ENCODE results near the gene CTNNA2.

Gene CTNNA2

GRCh38 chr2:80568011-80568410 is 1055.2 kb downstream of the CTNNA2 start:
- DNase-seq: no peak
- in situ Hi-C loops (cut with MboI; ENCODE audit: low pct_unique_long_range_greater_than_20kb, low sequenced_read_pairs): no loop called here

GRCh38 chr2:80573167-80573566 is 1060.3 kb downstream of the CTNNA2 start:
- DNase-seq: no peak
- in situ Hi-C loops (cut with MboI; ENCODE audit: low pct_unique_long_range_greater_than_20kb, low sequenced_read_pairs): no loop called here

GRCh38 chr2:80573950-80574349 is 1061.1 kb downstream of the CTNNA2 start:
- no peak for DNase-seq
- in situ Hi-C loops (cut with MboI; ENCODE audit: low pct_unique_long_range_greater_than_20kb, low sequenced_read_pairs): no loop called here

DNA sequence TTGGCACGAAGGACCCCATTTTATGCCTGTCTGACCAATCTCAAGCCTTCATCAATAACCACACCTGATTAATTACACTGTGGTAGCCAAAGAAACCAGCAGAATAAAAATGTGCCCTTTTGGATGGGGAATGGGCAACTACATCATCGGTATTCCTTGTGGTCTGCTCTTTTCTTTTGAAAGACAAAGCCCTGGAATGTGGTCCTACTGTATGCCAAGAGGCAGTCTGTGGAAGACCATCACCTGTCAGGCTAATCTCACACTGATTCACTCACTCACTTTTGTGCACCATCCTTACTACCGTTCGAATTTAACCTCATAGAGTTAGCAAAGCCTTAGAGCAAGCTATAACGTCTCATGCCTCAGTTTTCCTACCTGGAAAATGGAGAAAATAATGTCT is 1066.9 kb downstream of the CTNNA2 start:
- no peak for DNase-seq
- in situ Hi-C loops (cut with MboI; ENCODE audit: low pct_unique_long_range_greater_than_20kb, low sequenced_read_pairs): no loop called here

GRCh38 chr2:80591233-80591632 is 1078.4 kb downstream of the CTNNA2 start:
- in situ Hi-C loops (cut with MboI; ENCODE audit: low pct_unique_long_range_greater_than_20kb, low sequenced_read_pairs): no loop called here
- no peak for DNase-seq

- in situ Hi-C loops (cut with MboI; ENCODE audit: low pct_unique_long_range_greater_than_20kb, low sequenced_read_pairs): no loop called here
These were observed 1079.3 kb downstream of the CTNNA2 start for GRCh38 chr2:80592106-80592505.

DNA sequence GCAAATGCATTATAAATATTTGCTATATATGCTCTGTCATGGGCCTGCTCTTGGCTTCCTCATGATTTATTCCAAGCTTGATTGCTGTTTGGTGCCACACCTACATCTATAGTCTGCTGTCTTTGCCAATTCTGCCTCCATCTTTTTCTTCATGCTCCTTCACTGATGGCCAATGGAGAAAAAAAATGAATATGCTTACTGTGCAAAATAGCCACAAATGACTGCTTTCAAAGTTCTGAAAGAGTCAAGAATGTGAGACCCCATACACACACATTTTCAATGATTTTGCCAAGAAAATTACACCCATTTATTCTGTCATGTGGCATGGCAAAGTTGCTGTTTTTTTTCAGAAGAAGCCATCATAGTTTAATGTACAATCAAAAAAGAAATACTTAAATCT is 1097.3 kb downstream of the CTNNA2 start:
- in situ Hi-C loops (cut with MboI; ENCODE audit: low pct_unique_long_range_greater_than_20kb, low sequenced_read_pairs): no loop called here
- no peak for DNase-seq

More at GRCh38 chr2:80592106-80592505, 1079.3 kb downstream of the CTNNA2 start:
- no peak for DNase-seq

DNA sequence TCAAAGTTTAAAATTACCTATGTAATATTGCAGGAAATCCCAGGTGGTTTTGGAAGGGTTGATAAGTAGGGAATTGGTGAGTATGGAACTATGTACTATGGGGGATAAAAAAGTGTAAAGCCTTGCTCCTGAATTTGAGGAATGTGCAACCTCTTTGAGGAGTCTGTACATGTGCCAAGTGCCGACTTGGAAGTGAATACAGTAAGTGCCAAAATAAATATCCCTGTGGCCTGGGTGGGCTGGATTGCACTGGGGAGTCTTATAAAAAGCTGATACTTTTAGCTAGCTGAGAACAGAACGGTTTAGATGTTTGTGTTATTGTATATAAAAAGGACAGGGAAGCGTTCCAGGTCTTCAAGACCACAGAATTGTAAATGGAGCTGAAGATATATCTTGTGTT is 1108.8 kb downstream of the CTNNA2 start:
- DNase-seq: no peak

DNA sequence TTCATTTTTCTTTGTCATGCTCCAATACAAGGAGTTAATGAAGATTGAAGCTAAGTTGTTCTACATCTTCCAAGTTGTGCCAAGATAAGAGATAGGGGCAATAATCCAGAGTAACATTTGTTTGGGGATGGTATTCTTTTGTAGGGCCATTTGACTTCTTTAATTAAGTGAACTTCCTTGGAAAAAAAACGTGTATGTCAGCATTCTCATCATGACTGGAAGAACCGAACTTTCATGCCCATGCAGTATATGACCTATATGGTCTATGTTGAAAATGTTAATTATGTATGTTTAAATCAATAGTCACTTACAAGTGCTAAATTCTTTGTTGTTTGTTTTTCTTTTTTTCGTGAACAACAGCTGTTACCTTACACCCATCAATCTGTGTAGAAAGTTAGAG is 1111.2 kb downstream of the CTNNA2 start:
- in situ Hi-C loops (cut with MboI; ENCODE audit: low pct_unique_long_range_greater_than_20kb, low sequenced_read_pairs): no loop called here
- no peak for DNase-seq

More for the DNA sequence above, 1108.8 kb downstream of the CTNNA2 start:
- in situ Hi-C loops (cut with MboI; ENCODE audit: low pct_unique_long_range_greater_than_20kb, low sequenced_read_pairs): no loop called here

GRCh38 chr2:80634590-80634989 is 1121.7 kb downstream of the CTNNA2 start:
- DNase-seq: no peak
- in situ Hi-C loops (cut with MboI; ENCODE audit: low pct_unique_long_range_greater_than_20kb, low sequenced_read_pairs): no loop called here

GRCh38 chr2:80638783-80639182 is 1125.9 kb downstream of the CTNNA2 start:
- DNase-seq: no peak
- in situ Hi-C loops (cut with MboI; ENCODE audit: low pct_unique_long_range_greater_than_20kb, low sequenced_read_pairs): no loop called here

- in situ Hi-C loops (cut with MboI; ENCODE audit: low pct_unique_long_range_greater_than_20kb, low sequenced_read_pairs): no loop called here
- DNase-seq: no peak
These were observed 1129.6 kb downstream of the CTNNA2 start for GRCh38 chr2:80642465-80642864.

- in situ Hi-C loops (cut with MboI; ENCODE audit: low pct_unique_long_range_greater_than_20kb, low sequenced_read_pairs): no loop called here
- no peak for DNase-seq
These were observed 1130.7 kb downstream of the CTNNA2 start for GRCh38 chr2:80643598-80643997.

DNA sequence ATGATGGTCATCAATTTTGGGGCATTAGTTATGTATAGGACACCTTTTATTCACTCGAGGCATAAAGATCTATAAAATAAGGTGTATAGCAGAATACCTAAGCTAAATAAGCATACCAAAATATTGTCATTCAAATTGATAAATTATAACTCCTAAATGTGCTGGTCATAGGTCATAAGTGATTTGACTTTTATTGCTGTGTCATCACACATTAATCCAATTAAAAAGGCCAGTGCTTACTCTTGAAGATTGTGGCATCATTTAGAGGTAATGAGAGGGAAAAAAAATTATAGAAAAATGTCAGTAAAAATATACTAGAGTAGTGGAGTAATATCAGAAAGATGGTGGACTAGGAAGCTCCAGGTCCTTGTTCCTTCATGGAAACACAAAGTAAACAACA is 1138.6 kb downstream of the CTNNA2 start:
- no peak for DNase-seq
- in situ Hi-C loops (cut with MboI; ENCODE audit: low pct_unique_long_range_greater_than_20kb, low sequenced_read_pairs): no loop called here

DNA sequence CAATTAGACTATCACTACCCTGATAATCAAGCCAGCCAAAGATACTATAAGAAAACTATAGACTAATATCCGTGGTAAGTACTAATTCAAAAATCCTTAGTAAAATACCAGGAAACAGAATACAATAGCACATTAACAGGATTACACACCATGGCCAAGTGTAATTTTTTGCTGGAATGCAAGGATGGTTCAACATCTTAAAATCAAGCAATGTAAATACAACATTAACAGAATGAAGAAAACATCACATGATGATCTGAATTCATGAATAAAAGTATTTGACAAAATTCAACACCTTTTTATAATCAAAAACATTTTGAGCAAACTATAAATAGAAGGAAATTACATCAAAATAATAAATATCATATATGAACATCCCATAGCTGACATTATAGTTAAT is 1142.4 kb downstream of the CTNNA2 start:
- DNase-seq: no peak
- in situ Hi-C loops (cut with MboI; ENCODE audit: low pct_unique_long_range_greater_than_20kb, low sequenced_read_pairs): no loop called here

DNA sequence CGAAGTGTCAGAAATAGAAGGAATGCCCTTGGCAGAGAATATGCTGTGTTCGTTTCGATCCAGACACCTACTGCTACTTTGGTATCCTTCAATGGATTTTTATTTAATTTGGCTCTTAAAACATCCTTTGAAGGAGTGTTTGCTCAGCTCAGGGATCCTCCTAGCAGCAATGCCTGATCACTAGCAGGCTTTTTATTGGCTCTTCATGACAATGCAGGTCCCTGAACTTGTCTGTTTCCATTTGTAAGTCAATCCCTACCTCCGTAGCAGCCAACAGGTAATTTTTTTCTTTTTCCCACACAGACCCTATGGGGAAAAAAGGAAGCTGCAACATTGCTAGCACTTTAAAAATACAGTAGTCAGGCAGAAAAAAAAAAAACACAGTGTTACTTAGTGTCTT is 1157.9 kb downstream of the CTNNA2 start:
- in situ Hi-C loops (cut with MboI; ENCODE audit: low pct_unique_long_range_greater_than_20kb, low sequenced_read_pairs): no loop called here
- no peak for DNase-seq

DNA sequence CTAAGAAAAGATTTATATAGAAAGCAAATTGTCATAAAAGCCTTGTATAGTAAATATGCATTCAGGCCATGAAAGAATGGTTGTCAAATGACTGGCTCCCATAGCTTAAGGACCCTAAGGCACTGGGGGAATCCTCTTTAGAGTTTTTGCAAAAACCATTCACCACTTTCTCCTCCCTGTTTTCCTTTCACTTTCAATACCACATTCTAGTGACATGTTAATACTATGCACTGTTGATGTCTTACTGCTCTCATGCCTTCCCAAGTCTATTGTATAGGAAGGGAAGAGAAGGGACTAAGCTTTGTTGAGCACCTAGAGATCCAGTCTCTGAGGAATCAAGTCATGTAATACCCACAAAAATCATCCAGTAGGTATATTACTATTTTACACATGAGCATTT is 1174.7 kb downstream of the CTNNA2 start:
- in situ Hi-C loops (cut with MboI; ENCODE audit: low pct_unique_long_range_greater_than_20kb, low sequenced_read_pairs): no loop called here
- no peak for DNase-seq

DNA sequence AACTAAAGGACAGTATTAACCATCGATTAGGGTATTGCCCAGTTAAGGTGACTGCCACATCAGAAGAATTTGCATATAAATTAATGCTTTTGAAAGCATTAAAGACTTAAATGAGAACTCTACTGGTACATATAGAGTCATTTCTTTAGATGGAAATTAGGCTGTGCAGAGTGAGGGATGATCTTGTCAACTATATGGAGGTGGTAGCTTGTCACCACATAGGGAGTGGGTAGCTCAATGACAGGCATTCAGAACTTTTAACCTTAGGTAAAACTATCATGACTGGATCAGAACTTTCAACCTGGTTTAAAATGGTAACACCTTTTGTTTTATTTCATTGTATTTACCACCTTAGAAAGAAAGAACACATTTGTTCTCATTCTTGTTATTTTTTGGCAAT is 1176.3 kb downstream of the CTNNA2 start:
- in situ Hi-C loops (cut with MboI; ENCODE audit: low pct_unique_long_range_greater_than_20kb, low sequenced_read_pairs): no loop called here
- DNase-seq: no peak
